ENCODE results near the gene COX5B.
A peak's percentile ranks its signal among the peaks of the same experiment; 100 is the strongest.
"Not testable (repeated sequence)": the region's sequence is repeated elsewhere in the genome, so short reads cannot be mapped to it uniquely, and the experiment has no call there.

COX5B gene

GRCh38 chr2:97645695-97646629, at the start of gene COX5B:
COX5B (plus strand) TSS chr2:97646062; CDS start chr2:97646087, 25 bp downstream.
- DNase-seq (ENCODE audit: low read depth), result peak; percentile 97

DNA sequence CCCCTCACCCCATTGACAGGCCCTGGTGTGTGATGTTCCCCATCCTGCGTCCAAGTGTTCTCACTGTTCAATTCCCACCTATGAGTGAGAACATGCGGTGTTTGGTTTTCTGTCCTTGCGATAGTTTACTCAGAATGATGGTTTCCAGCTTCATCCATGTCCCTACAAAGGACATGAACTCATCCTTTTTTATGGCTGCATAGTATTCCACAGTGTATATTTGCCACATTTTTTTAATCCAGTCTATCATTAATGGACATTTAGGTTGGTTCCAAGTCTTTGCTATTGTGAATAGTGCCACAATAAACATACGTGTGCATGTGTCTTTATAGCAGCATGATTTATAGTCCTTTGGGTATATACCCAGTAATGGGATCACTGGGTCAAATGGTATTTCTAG, 49.7 kb upstream of the COX5B start:
- not testable (repeated sequence) for DNase-seq (ENCODE audit: low read depth)

GRCh38 chr2:97601537-97601936, 44.3 kb upstream of the COX5B start:
- DNase-seq (ENCODE audit: low read depth), result not testable (repeated sequence)

GRCh38 chr2:97605109-97605508, 40.8 kb upstream of the COX5B start:
- DNase-seq (ENCODE audit: low read depth), result not testable (repeated sequence)

GRCh38 chr2:97605524-97606339, 40.1 kb upstream of the COX5B start:
- DNase-seq (ENCODE audit: low read depth), result not testable (repeated sequence)

DNA sequence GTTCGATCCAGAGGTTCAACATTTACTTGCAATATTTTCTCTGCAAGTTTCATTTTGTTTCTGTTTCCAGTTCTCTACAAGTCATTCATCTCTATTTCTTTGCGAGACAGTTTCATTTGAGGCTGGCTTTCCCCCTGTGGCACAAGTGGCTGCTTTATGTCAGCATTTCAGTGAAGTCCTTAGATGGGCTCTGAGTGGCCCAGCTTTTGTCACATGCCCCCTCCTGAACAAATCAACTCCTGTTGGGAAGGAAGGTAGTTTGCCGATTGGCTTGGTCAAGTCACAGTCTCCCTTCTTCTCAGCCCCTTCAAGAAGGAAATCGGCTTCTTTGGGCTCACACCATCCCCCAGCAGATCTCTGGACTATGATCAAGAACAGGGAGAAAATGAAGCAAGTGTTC, 37.1 kb upstream of the COX5B start:
- not testable (repeated sequence) for DNase-seq (ENCODE audit: low read depth)

GRCh38 chr2:97611895-97612294, 34.0 kb upstream of the COX5B start:
- DNase-seq (ENCODE audit: low read depth), result not testable (repeated sequence)

- not testable (repeated sequence) for DNase-seq (ENCODE audit: low read depth)
Measured at GRCh38 chr2:97615746-97616145, 30.1 kb upstream of the COX5B start.

- DNase-seq (ENCODE audit: low read depth), result no peak
Measured at GRCh38 chr2:97617911-97618310, 28.0 kb upstream of the COX5B start.

- not testable (repeated sequence) for DNase-seq (ENCODE audit: low read depth)
Measured at GRCh38 chr2:97618939-97619827, 26.7 kb upstream of the COX5B start.

- not testable (repeated sequence) for DNase-seq (ENCODE audit: low read depth)
Measured at GRCh38 chr2:97620492-97620891, 25.4 kb upstream of the COX5B start.

DNA sequence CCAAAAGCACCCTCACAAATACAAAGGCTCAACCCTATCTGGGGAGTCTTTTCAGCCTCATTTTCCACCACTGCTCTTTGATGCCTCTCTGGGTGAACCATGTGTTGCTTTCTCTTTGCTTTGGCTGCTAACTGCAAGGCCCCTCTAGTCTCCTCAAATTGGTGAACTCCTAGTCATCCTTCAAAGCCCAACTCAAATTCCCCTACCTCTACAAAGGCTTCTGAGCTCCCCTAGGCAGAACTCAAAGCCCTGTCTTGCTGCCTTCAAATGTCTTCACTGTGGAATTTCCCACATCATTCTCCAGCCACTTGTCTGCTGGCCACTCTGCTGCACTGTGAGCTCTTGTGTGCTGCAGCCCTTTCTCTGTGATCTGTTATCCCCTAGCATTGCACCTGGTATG, 22.9 kb upstream of the COX5B start:
- not testable (repeated sequence) for DNase-seq (ENCODE audit: low read depth)

DNA sequence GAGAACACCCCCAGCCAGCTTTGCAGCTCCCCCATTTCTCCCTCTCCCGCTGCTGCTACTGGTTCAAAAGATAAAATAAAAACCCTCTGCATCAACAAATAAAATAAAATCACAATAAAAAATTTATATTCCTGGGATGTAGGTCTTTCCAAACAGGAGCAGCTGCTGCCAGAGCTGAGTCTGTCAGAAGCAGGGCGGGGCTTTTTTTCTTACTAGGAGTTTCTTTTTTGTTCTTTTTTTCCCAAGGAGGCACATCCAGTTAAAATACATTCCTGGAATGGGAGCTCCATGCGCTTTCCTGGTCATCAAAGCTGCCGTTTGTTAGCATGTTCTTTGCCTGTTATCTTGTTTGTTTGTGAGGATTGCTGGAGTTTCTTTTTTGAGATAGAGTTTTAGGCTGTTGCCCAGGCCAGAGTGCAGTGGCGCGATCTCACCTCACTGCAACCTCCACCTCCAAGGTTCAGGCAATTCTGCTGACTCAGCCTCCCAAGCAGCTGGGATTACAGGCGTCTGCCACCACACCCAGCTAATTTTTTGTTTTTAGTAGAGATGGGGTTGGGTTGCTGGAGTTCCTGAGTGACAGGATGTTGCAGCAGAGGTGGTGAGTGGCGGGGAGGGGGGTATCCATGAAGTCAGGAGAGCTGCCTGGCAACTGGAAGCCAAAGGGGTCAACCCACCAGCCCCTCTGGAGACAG, 20.4 kb upstream of the COX5B start:
- DNase-seq (ENCODE audit: low read depth), result not testable (repeated sequence)

- DNase-seq (ENCODE audit: low read depth), result not testable (repeated sequence)
Measured at GRCh38 chr2:97626049-97626430, 19.8 kb upstream of the COX5B start.

DNA sequence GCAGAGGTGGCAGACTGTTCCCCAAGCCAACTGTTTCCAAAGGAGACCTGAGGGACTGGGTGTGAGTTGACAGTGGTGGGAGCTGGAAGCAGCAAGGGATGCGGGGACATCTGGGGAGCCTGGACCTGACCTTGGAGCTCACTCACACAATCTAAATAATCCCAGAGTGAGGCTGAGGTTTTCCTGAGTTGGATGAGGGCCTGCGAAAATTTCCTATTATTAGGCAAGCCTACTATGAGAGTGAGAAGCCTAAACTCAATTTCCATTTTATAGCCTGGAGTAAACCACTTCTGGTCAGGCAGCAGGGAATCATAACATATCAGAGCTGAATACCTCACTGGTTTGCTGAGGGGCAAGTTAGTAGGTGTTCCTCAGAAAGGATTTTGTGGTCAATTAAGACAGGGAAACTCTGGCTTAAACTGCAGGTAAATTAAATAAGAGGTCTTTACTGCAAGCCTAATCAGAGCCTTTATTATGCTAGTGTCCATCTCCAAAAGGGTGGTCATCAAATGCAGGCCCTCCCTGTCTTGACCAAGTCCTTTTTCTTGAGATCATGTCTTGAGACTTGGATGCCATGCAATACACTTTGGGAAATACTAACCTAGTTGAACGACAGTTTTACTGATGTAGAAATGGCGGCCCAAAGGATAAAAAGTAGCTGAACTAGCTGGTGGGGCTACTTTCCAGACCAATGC, 1.7 kb upstream of the COX5B start:
- DNase-seq (ENCODE audit: low read depth), result no peak

- no peak for DNase-seq (ENCODE audit: low read depth)
Measured at GRCh38 chr2:97645112-97645694, 659 bp upstream of the COX5B start.

GRCh38 chr2:97646977-97647376, 1.1 kb downstream of the COX5B start:
- no peak for DNase-seq (ENCODE audit: low read depth)

GRCh38 chr2:97651114-97651513, 5.3 kb downstream of the COX5B start:
- DNase-seq (ENCODE audit: low read depth), result no peak

DNA sequence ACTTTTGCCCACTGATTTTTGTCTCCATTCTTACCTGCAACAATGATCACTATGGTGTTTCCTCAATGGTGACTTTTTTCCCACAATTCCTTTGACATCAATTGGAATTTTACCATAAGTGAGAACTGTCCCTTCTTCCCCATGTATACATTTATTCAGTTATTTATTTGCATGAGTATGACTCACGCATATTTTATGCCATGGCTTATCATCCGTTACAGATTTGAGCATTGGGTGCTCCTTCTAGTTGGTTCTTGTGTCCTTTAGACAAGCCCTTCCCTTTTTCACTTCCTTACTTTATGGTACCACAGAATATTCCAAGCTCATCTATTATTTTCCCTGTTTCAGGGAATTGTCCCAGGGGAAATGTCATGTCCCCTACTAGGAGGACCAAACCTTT, 7.6 kb downstream of the COX5B start:
- DNase-seq (ENCODE audit: low read depth), result no peak

DNA sequence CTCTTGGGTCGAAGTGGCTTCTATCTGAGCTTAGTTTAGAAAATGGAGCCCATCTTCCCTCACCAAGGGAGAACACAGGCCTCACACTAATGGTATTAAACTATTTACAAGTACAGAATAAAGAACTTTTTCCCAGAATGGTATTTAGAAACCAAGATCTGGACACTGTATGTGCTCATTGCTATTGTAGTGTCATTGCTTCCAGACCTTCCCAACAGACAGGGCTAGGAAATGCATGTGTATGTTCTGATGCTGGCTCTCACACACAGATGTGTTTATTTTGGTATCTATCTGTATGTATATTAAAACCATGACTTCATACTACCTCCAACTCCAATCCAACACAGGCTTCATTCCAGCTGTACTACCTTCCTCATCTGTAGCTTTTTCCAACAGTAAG, 8.0 kb downstream of the COX5B start:
- no peak for DNase-seq (ENCODE audit: low read depth)

Data from stimulated activated CD8-positive, alpha-beta memory T cell treated with anti-CD3 and anti-CD28 coated beads, Interleukin-15, amount 100 ng/mL, for 1 hour (primary cell).